ENCODE data around the gene CFAP57. TPM values are rescaled to one million over a fixed set of nuclear protein-coding genes. Genes with fewer than 3 reads are reported as not detected.

The CFAP57 gene
- total and polyA plus RNA-seq, 2 of the 8 experiments (the other 6 are each of a cell fraction or from before 2014, with no cell fraction given), result 0.20 to 0.80 TPM

DNA sequence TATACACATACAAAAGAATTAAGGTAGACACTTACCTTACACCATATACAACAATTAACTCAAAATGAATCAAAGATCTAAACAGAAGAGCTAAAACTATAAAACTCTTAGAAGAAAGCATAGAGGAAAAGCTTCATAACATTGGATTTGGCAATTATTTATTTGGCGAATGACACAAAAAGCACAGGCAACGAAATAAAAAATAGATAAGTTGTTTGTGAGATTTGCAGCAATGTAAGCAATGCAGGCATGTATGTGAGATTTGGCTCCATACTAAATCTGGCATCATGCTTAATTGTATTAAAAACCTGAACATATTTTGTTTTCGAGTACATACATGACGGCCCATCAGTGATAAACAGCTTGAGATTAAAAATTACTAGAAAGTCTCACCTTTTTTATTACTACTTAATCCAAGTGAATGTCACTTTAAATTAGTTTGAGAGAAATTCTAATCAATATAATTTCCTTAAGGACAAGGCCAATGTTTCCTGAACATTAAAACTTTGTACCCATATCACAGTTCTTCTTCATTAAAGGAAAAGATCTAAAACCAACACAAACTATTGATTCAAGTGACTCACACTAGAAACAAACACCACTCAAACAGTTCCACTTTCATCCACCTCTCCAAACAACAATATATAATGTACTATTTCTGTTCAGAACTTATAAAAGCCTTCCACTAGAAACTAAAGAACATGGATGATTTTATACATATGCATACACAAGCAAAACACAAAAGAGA, 74.5 kb downstream of the CFAP57 start:
- ChIA-PET CTCF (ENCODE audit: partially characterized antibody) (no interaction called here), POLR2A (ENCODE audit: partially characterized antibody) (no interaction called here)
- no peak overlapping the region for H3K4me2 ChIP-seq (ENCODE audit: insufficient read depth in 1 of 2, low read depth in 2 of 2, low read length in 2 of 2)
- no peak overlapping the region for H2BK15ac ChIP-seq (ENCODE audit: low read length)
- H2BK20ac ChIP-seq (ENCODE audit: low read length), result no peak overlapping the region
- no peaks in the 10 kb centered on the region for H3K79me2 ChIP-seq (ENCODE audit: control insufficient read depth in 1 of 2, insufficient read depth in 2 of 2, low read length in 2 of 2)
- no peak overlapping the region for H2AFZ ChIP-seq (ENCODE audit: low read length)
- H4K20me1 ChIP-seq (replicated peaks in 1 of 2; ENCODE audit: control insufficient read depth in 1 of 2, insufficient read depth in 2 of 2, low read length in 2 of 2), result no peaks in the 10 kb centered on the region
- no peaks in the 10 kb centered on the region for H3K79me1 ChIP-seq (ENCODE audit: low read depth, low read length)
- no peaks in the 10 kb centered on the region for H3K4me1 ChIP-seq (replicated peaks in 1 of 4; ENCODE audit: control insufficient read depth in 3 of 4, insufficient read depth in 4 of 4, low read length in 3 of 4)
- H3K4ac ChIP-seq (replicated peaks; ENCODE audit: insufficient read length, low read depth, low read length), result no peak overlapping the region
- no peak overlapping the region for H3K56ac ChIP-seq (replicated peaks; ENCODE audit: insufficient read length, low read depth, low read length)
- no peaks in the 10 kb centered on the region for H3K23me2 ChIP-seq (ENCODE audit: low read depth, low read length)
- no peak overlapping the region for H3K27ac ChIP-seq (ENCODE audit: low read depth, low read length)
- no peak overlapping the region for H4K5ac ChIP-seq (ENCODE audit: insufficient read length, low read depth, low read length)
- no peak overlapping the region for H2AK5ac ChIP-seq (ENCODE audit: low read depth, low read length)
- H3K9ac ChIP-seq (replicated peaks in 1 of 4; ENCODE audit: extremely low read depth in 1 of 4, low read depth in 3 of 4, low read length in 3 of 4), result no peak overlapping the region
- WGBS, 2 experiments (ENCODE audit: extremely low coverage in 1 of 2, insufficient coverage in 1 of 2, insufficient read length in 1 of 2, insufficient replicate concordance in 2 of 2, low coverage in 1 of 2, low lambda C conversion rate in 2 of 2, missing lambda C conversion rate in 1 of 2), result 90% methylated on average over 4 of the region's 4 CpGs; no CpG with 5 or more reads in 1 of the 2 experiments
- FAIRE-seq, result no peak
- no peak overlapping the region for H3K4me3 ChIP-seq (ENCODE audit: extremely low read depth in 1 of 4, insufficient read depth in 2 of 4, low read depth in 3 of 4, low read length in 4 of 4)
- no peak overlapping the region for H2BK5ac ChIP-seq (ENCODE audit: low read depth, low read length)
- H3K14ac ChIP-seq (ENCODE audit: insufficient read length), result no peak overlapping the region
- no peak overlapping the region for H4K8ac ChIP-seq (ENCODE audit: extremely low read depth, insufficient read depth, low read length)
- H3K27me3 ChIP-seq (replicated peaks in 1 of 4; ENCODE audit: control insufficient read depth in 3 of 4, extremely low read depth in 1 of 4, insufficient read depth in 3 of 4, low read length in 3 of 4), result no peaks in the 10 kb centered on the region
- no peak for DNase-seq (ENCODE audit: low read depth in 1 of 2, low spot score in 2 of 2)
- H2BK12ac ChIP-seq (ENCODE audit: low read depth, low read length), result no peak overlapping the region
- no peak for TF ChIP-seq GABPA (IDR thresholded peaks at IDR 0.05; ENCODE audit: borderline replicate concordance, insufficient read depth, low read length)
- TF ChIP-seq MAX (IDR thresholded peaks at IDR 0.05), result no peak
- no peak for TF ChIP-seq JUND (IDR thresholded peaks at IDR 0.05; ENCODE audit: low read length)
- TF ChIP-seq CBX5 (IDR thresholded peaks at IDR 0.05; ENCODE audit: low read depth, low read length), result no peak
- no peak for TF ChIP-seq CHD1 (IDR thresholded peaks at IDR 0.05; ENCODE audit: low read depth, low read length)
- TF ChIP-seq RBBP5 (IDR thresholded peaks at IDR 0.05; ENCODE audit: borderline replicate concordance, low read depth, low read length), result no peak
- no peak for TF ChIP-seq SIN3A (conservative IDR thresholded peaks at IDR 0.05 in 1 of 2, IDR thresholded peaks at IDR 0.05 in 1 of 2; ENCODE audit: low read depth in 1 of 2, low read length in 2 of 2)
- no peak overlapping the region for H3K23ac ChIP-seq (ENCODE audit: insufficient read length)
- H4K91ac ChIP-seq (replicated peaks; ENCODE audit: insufficient read length, low read length), result no peak overlapping the region
- no peak overlapping the region for H2BK120ac ChIP-seq (replicated peaks; ENCODE audit: low read depth, low read length)
- H3K9me3 ChIP-seq (ENCODE audit: insufficient read depth in 2 of 2, low read depth in 1 of 2, low read length in 1 of 2), result peaks cover 23 to 45% of the 10 kb centered on the region in 2 experiments
- no peak overlapping the region for H3K18ac ChIP-seq (ENCODE audit: extremely low read depth, low read length)
- no peaks in the 10 kb centered on the region for H3K36me3 ChIP-seq (ENCODE audit: control insufficient read depth in 2 of 4, insufficient read depth in 4 of 4, low read length in 3 of 4)

All from H1 (cell line).